Tibial nerve (tissue), 4 donors: ENCODE measurements around the gene SPTLC2. TPM values are rescaled to one million over a fixed set of nuclear protein-coding genes. Genes with fewer than 3 reads are reported as not detected.

Experiments
- DNase-seq, 2 donors: peaks; one replicate each; pipeline ENCODE4 v3.0.0-alpha.2; 2019; ENCODE audit warnings: low spot score in 2 of 2
- H3K27ac ChIP-seq, 4 donors: fragments of 200-600 bp; sonication (generic) in 3 of 4; one replicate each; pipeline ENCODE4 v1.5.1; 2017 to 2019; ENCODE audit warnings: mild to moderate bottlenecking in 1 of 4
- H3K27me3 ChIP-seq, 2 donors: fragments of 200-600 bp; sonication (generic) in 1 of 2; one replicate each; pipeline versions ENCODE4 v1.5.1 to v1.6.0; 2017 to 2019
- H3K36me3 ChIP-seq, 3 donors: fragments of 200-600 bp; sonication (generic); one replicate each; pipeline ENCODE4 v1.5.1; 2018 to 2019
- H3K4me1 ChIP-seq, 4 donors: fragments of 200-600 bp; sonication (generic) in 3 of 4; one replicate each; pipeline ENCODE4 v1.5.1; 2017 to 2019
- H3K4me3 ChIP-seq, 4 donors: fragments of 200-600 bp; sonication (generic) in 3 of 4; one replicate each; pipeline ENCODE4 v1.5.1; 2017 to 2019; ENCODE audit warnings: mild to moderate bottlenecking in 1 of 4, moderate library complexity in 1 of 4
- H3K9me3 ChIP-seq, 4 donors: fragments of 200-600 bp; sonication (generic) in 3 of 4; one replicate each; pipeline ENCODE4 v1.5.1; 2017 to 2019
- EP300 ChIP-seq, 2 donors: sonication (generic); formaldehyde crosslinking; IDR thresholded peaks; one replicate each; pipeline ENCODE4 v1.6.1; 2017; ENCODE audit warnings: antibody characterized with exemption in 2 of 2, mild to moderate bottlenecking in 1 of 2
- POLR2A ChIP-seq, 2 donors: fragments of 450-650 bp; IDR thresholded peaks; one replicate each; pipeline ENCODE4 v1.6.1; 2017; ENCODE audit warnings: antibody characterized with exemption in 2 of 2, mild to moderate bottlenecking in 2 of 2, moderate library complexity in 2 of 2
- WGBS, 2 donors: methylation state at CpG; one replicate each; pipeline ENCODE4 v1.1.5; 2018; 5-methylcytosine and 5-hydroxymethylcytosine counted together
- total RNA-seq, 4 donors: library from RNA; depleted of rRNA; stranded (reverse); fragments of >200 nt; gene quantifications; one replicate each; pipeline ENCODE4 v1.1.0, GENCODE V29; 2016
- TF ChIP-seq, protein P1 (sequence below), 5 experiments: fragments of 200-600 bp in 3 of 5; fragments of 450-650 bp in 2 of 5; sonication (generic) in 3 of 5; IDR thresholded peaks; one replicate each; pipeline ENCODE4 v1.5.1; 2016 to 2019; ENCODE audit warnings: antibody characterized with exemption in 5 of 5, mild to moderate bottlenecking in 3 of 5, moderate library complexity in 2 of 5

SPTLC2 gene
- total RNA-seq, 4 donors from 2014 or later, result 25.5 to 45.2 (median 29.7) TPM

DNA sequence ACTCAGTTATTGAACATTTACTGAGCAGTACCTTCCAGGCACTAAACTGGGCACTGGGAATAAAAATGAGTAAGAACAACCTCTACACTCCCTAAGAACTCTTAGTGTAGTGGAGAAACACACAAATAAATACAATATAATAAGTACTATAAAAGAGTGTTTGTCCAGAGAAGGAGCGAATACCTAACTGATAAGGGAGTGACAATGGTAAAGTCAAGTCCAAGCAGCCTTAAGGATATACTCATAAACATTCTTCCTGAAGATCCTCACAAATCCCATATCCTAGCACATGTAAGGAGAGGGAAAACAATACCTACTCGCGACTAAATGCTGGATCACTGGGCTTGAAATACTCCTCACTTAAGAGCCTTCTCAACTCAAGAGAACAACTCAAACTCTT is 32.8 kb downstream of the SPTLC2 start:
- no peak overlapping the region for H3K27ac ChIP-seq
- H3K36me3 ChIP-seq, result no peaks in the 10 kb centered on the region
- 90 to 93% methylated on average over 3 of the region's 3 CpGs for WGBS, 2 donors
- no peaks in the 10 kb centered on the region for H3K27me3 ChIP-seq
- TF ChIP-seq POLR2A (IDR thresholded peaks at IDR 0.05), result no peak
- TF ChIP-seq EP300 (IDR thresholded peaks at IDR 0.05), result no peak
- peaks cover 0 to 61% (median 15%) of the 10 kb centered on the region in 4 donors for H3K4me1 ChIP-seq
- no peak overlapping the region for H3K4me3 ChIP-seq
- no peak for DNase-seq
- no peaks in the 10 kb centered on the region for H3K9me3 ChIP-seq

DNA sequence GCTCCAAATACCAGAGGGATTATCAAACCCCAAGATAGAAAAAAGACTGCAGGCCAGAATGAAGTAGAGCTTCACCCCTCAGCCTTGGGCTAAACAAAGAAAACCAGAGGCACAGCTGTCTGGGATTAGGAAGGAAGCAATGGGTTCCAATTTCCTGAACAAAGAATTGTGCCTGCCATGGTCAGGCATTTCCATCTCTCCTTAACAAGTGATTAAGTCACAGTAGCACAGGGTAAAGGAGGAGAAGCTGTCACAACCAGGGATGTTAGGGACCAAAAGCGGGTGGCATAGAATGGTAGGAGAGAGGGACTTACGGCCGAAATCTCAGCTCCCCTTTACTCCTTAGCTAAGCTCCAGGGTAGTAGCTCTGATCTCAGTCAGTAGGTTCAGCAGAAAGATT is 33.9 kb downstream of the SPTLC2 start:
- TF ChIP-seq POLR2A (IDR thresholded peaks at IDR 0.05) (no peak), EP300 (IDR thresholded peaks at IDR 0.05) (no peak)
- TF ChIP-seq, protein P1, sequence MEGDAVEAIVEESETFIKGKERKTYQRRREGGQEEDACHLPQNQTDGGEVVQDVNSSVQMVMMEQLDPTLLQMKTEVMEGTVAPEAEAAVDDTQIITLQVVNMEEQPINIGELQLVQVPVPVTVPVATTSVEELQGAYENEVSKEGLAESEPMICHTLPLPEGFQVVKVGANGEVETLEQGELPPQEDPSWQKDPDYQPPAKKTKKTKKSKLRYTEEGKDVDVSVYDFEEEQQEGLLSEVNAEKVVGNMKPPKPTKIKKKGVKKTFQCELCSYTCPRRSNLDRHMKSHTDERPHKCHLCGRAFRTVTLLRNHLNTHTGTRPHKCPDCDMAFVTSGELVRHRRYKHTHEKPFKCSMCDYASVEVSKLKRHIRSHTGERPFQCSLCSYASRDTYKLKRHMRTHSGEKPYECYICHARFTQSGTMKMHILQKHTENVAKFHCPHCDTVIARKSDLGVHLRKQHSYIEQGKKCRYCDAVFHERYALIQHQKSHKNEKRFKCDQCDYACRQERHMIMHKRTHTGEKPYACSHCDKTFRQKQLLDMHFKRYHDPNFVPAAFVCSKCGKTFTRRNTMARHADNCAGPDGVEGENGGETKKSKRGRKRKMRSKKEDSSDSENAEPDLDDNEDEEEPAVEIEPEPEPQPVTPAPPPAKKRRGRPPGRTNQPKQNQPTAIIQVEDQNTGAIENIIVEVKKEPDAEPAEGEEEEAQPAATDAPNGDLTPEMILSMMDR (IDR thresholded peaks at IDR 0.05), result no peak
- DNase-seq, result no peak
- 91% methylated on average over 3 of the region's 3 CpGs for WGBS, 2 donors

DNA sequence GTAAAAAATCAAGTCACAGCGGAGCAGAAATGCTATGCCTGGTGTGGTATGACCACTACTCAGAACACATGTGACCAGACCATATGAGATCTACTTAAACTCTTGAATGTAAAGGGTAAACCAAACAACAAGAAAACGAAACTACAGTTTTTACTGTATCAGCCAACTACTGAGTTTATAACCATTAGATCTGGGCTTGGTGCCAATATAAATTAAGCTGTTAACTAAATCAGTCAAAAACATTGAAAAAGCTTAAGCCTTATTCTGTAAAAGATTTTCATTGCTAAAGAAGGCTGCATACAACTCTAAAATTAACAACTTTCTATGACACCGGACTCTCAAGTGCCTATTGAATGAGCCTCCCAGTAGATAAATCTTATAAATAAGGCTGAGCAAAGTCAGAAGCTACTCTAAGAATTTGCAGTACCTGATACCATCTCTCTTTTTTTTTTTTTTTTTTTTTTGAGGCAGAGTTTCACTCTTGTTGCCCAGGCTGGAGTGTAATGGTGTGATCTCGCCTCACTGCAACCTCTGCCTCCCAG is 35.4 kb downstream of the SPTLC2 start:
- no peaks in the 10 kb centered on the region for H3K27me3 ChIP-seq
- WGBS, 2 donors, result 15 to 22% methylated on average over 4 of the region's 4 CpGs
- H3K4me1 ChIP-seq, result peaks cover 0 to 59% (median 15%) of the 10 kb centered on the region in 4 donors
- no peaks in the 10 kb centered on the region for H3K9me3 ChIP-seq
- peaks cover 0 to 20% (median 0%) of the 10 kb centered on the region in 3 donors for H3K36me3 ChIP-seq
- H3K27ac ChIP-seq, result peak overlapping the region in 2 of 4 donors; percentile 20 to 33
- H3K4me3 ChIP-seq, result peak overlapping the region in 1 of 4 donors; percentile 11
- DNase-seq, result no peak
- TF ChIP-seq EP300 (IDR thresholded peaks at IDR 0.05) (no peak), POLR2A (IDR thresholded peaks at IDR 0.05) (no peak)
- TF ChIP-seq, protein P1 (IDR thresholded peaks at IDR 0.05), result no peak

More for the DNA sequence above, 33.9 kb downstream of the SPTLC2 start:
- H3K36me3 ChIP-seq, result peaks cover 0 to 9% (median 0%) of the 10 kb centered on the region in 3 donors
- H3K27ac ChIP-seq, result no peak overlapping the region
- no peaks in the 10 kb centered on the region for H3K27me3 ChIP-seq
- no peak overlapping the region for H3K4me3 ChIP-seq
- H3K4me1 ChIP-seq, result peaks cover 0 to 59% (median 15%) of the 10 kb centered on the region in 4 donors
- no peaks in the 10 kb centered on the region for H3K9me3 ChIP-seq

DNA sequence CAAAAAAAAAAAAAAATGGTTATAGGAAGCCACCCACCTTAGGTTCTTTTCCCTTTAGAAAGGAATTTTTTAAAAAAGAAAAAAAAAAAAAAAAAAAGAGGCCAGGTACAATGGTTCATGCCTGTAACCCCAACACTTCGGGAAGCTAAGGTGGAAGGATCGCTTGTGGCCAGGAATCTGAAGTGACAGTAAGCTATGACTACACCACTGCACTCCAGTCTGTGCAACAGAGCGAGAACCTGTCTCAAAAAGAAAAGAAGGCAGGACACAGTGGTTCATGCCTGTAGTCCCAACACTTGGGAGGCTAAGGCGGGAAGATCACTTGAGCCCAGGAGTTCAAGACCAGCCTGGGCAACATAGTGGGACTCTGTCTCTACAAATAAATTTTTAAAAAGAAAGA is 36.0 kb downstream of the SPTLC2 start:
- Histone ChIP-seq H3K27me3 (no peaks in the 10 kb centered on the region), H3K9me3 (no peaks in the 10 kb centered on the region), H3K27ac (peak overlapping the region in 2 of 4 donors; percentile 20 to 33), H3K4me1 (peaks cover 0 to 56% (median 14%) of the 10 kb centered on the region in 4 donors), H3K4me3 (peak overlapping the region in 1 of 4 donors; percentile 11), H3K36me3 (peaks cover 0 to 26% (median 0%) of the 10 kb centered on the region in 3 donors)
- DNase-seq, result no peak
- TF ChIP-seq, protein P1 (IDR thresholded peaks at IDR 0.05), result no peak
- TF ChIP-seq POLR2A (IDR thresholded peaks at IDR 0.05) (no peak), EP300 (IDR thresholded peaks at IDR 0.05) (no peak)
- WGBS, 2 donors, result 80 to 85% methylated on average over 4 of the region's 4 CpGs

DNA sequence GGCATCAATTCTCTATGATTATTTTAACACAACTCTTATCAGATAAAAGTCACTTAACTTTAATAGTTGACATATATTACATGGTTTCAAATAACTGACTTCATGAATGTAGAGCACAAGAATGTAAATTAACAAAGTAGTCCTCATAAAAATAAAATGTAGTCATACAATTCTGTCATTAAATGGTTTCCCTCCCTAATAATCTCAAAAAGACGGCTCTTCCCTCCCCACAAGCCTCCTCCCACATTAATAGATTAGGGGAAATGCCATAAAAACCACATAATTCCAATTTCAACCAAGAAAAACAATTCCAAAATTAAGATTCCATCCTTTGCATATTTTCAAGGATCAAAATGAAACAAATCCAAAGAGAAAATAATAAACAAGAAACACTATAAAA is 36.7 kb downstream of the SPTLC2 start:
- H3K4me3 ChIP-seq, result no peak overlapping the region
- no peaks in the 10 kb centered on the region for H3K9me3 ChIP-seq
- TF ChIP-seq, protein P1 (IDR thresholded peaks at IDR 0.05), result no peak
- no peak for TF ChIP-seq POLR2A (IDR thresholded peaks at IDR 0.05)
- no peak for TF ChIP-seq EP300 (IDR thresholded peaks at IDR 0.05)
- H3K36me3 ChIP-seq, result peaks cover 0 to 33% (median 0%) of the 10 kb centered on the region in 3 donors
- H3K27ac ChIP-seq, result peak overlapping the region in 2 of 4 donors; percentile 12 to 39
- H3K4me1 ChIP-seq, result peaks cover 0 to 51% (median 9%) of the 10 kb centered on the region in 4 donors
- 53 to 63% methylated on average over 1 of the region's 1 CpG for WGBS, 2 donors
- H3K27me3 ChIP-seq, result no peaks in the 10 kb centered on the region
- no peak for DNase-seq
